HL-60/S4 (cell line): Measurements from ENCODE around the gene CACNA2D3.

ENCODE experiments used
- in situ Hi-C: fragments of 300-500 bp; cut with MboI; formaldehyde crosslinking; loops from 2 replicates; pipeline ENCODE4 v1.14.3; 2022; ENCODE audit warnings: low sequenced_read_pairs

The CACNA2D3 gene

GRCh38 chr3:54168451-54168850, 46.1 kb downstream of the CACNA2D3 start:
- in situ Hi-C loops: no loop called here

GRCh38 chr3:54169524-54169923, 47.2 kb downstream of the CACNA2D3 start:
- in situ Hi-C loops: no loop called here

DNA sequence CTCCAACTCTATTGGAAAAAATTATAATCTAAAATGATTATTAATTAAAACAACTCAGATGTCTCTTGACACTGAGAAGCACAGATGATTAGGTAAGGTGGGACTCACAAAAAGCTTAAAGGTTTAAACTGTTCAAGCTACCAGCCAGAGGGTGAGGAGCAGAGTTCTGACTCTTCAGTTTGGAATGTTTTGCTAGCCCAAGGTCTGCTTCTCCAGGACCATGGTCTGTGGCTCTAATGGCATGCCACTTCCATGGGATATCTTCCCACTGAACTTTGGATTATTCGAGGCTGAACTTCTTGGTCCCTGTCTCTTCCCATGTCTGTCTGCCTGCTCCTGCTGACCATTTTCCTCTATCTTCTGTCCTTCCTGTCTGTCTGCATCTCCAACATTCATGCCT, 49.2 kb downstream of the CACNA2D3 start:
- in situ Hi-C loops: no loop called here

DNA sequence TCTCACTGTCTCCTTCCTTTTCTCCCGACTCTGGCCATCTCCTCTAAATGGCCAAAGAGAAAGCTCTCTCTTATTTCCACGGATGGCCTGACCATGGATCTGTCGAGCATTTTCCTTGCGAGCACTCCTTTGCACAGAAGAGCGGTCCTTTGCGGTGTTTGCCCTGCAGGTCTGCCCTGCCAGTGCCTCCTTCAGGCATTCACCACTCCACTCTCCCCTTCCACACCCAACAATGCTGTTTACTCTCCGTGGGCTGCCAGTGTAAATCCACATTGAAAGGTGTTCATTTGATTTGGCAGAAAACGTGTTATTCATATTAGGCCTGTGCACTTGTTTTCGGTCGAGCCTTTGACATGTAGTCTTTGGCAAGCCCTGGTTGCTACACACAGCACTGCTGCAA, 49.6 kb downstream of the CACNA2D3 start:
- in situ Hi-C loops: no loop called here

GRCh38 chr3:54173371-54173770, 51.0 kb downstream of the CACNA2D3 start:
- in situ Hi-C loops: no loop called here

- in situ Hi-C loops: no loop called here
Measured at GRCh38 chr3:54176106-54176505, 53.8 kb downstream of the CACNA2D3 start.

GRCh38 chr3:54177816-54178215, 55.5 kb downstream of the CACNA2D3 start:
- in situ Hi-C loops: no loop called here

GRCh38 chr3:54178376-54178775, 56.0 kb downstream of the CACNA2D3 start:
- in situ Hi-C loops: no loop called here

DNA sequence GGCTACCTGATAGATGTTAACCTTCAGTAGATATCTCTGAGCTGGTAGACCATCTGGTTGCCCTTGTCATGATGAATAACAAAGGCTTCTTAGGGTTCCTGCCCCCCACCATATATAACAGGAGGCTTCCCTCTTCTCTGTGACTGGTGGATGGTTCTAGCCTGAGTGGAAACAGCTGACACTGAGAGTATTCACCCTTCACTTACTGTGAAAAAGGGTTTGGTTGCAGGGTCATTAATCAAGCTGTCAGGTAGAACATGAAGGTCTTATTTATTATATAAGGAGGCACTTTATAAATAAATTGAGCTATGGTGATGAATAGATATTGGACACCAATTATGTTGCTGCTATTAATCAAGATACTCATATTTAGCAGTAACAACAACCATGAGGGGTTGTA, 58.6 kb downstream of the CACNA2D3 start:
- in situ Hi-C loops: no loop called here

DNA sequence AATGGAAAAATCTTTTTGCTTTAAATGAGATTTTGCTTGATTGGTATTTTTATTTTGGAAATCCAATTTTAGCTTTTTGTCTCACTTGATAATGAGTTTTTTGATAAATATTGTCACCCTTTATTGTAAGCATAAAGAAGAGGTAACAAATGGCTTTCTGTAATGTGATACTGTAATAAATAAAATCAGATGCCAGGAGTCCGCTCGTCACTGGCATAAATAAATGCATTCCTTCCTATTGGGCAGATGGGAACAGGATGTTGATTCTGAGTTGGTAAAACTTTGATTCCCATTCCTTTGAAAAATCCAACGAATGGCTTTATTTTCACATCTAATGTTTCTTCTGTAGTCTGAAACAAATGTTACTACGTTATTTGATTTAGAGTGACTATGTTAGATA, 59.9 kb downstream of the CACNA2D3 start:
- in situ Hi-C loops: no loop called here

- in situ Hi-C loops: no loop called here
Measured at GRCh38 chr3:54185740-54186139, 63.4 kb downstream of the CACNA2D3 start.

GRCh38 chr3:54188176-54188791, 65.9 kb downstream of the CACNA2D3 start:
- in situ Hi-C loops: no loop called here

- in situ Hi-C loops: no loop called here
Measured at GRCh38 chr3:54191220-54191619, 68.9 kb downstream of the CACNA2D3 start.

DNA sequence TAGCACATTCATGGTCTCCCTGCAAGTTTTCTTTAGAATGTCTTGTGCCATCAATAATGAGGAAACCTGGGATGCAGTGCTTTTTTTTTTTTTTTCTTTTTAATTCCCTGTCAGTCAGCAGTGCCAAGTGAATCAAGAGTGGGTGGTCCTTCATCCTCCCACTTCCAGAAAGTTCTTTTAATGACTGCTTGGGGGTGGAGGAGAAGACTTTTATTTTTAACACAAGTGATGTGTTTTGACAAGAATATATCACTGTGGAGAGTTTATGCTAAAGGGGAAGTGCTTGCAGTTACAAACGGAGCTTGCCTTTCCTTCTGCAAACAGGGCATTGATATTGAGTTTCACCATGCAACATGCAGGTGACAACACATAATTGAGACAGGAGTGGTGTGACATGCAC, 69.7 kb downstream of the CACNA2D3 start:
- in situ Hi-C loops: no loop called here

DNA sequence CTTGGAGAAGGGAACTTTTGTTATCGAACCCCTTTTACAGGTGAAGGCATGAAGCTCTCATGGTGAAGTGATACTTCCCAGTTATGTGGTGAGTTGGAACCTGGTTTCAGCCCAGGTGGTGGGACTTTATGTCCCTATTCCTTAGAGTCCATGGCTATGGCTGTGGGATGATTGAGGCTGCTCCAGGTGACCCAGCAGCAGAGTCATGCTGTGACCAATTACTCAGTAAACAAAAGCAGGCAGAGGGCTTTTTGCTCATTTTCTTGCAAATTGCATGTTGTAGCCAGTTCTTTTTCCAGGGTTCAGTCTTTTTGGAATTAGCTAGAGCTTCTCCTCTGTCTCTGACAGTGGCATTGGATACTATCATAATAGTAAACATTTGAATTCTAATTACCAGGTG, 70.7 kb downstream of the CACNA2D3 start:
- in situ Hi-C loops: no loop called here

GRCh38 chr3:54196360-54196991, 74.1 kb downstream of the CACNA2D3 start:
- in situ Hi-C loops: no loop called here

DNA sequence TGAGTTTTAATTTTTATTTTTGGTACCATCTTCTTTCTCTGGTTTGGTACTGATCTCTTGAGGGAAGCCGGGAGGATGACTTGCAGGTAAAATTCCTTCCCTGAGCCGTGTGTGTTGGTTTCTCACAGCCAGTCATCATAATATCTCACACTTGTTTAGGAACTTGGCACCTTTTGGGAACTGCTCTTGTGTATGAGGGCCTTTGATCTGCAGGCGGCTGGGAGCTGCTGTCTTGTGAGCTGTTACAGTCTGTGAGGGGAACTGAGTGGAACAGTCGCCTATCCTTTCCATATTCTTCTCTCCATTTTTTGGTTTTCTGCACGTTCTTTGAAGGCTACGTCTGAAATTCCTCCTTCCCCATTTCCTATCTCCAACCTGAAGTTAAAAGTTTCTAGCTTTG, 75.2 kb downstream of the CACNA2D3 start:
- in situ Hi-C loops: no loop called here

DNA sequence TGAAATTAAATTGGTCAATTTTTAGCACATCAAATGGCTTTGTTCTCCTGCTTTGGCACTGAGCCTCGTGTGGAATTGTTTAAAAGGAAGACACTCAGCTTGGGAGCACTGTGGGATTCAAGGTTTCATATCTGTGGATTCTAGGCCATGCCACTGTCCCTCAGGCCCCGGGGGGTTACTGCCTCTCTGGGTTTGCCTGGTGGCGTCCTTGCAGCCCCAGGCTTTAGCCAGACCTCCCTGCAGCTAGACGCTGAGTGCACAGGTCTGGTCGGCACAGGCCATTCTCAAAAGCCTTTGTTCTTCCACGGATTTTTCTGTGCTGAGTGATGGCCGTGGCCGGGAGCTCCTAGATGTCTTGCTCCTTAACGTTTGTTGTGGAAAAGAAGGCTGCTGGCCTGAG, 76.2 kb downstream of the CACNA2D3 start:
- in situ Hi-C loops: no loop called here

GRCh38 chr3:54202054-54202453, 79.7 kb downstream of the CACNA2D3 start:
- in situ Hi-C loops: no loop called here

DNA sequence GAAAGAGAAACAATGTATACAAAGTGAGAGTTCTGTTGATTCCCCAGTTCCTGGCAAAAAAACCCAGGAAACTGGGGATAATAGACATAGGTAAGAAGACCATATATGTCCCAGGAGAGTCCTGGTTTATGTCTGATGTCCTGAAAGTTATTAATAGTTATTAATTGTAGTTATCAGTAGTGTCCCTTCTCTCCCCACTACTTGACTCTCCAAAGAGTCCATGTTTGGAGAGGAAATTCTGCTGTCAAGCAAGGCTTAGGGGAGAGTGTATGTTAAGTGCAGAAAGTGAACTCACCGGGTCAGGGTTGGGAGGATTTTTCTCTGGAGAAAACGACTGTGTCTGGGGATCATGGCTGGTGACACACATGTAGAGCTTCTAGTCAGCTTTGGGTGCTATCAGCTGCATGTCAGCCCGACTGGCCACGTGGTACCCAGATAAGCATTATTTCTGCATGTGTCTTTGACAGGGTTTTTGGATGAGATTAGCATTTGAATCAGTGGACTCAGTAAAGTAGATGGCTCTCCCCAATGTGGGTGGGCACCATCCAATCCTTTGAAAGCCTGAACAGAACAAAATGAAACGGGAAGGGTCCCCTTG, 80.4 kb downstream of the CACNA2D3 start:
- in situ Hi-C loops: no loop called here

- in situ Hi-C loops: no loop called here
Measured at GRCh38 chr3:54206874-54207273, 84.5 kb downstream of the CACNA2D3 start.

DNA sequence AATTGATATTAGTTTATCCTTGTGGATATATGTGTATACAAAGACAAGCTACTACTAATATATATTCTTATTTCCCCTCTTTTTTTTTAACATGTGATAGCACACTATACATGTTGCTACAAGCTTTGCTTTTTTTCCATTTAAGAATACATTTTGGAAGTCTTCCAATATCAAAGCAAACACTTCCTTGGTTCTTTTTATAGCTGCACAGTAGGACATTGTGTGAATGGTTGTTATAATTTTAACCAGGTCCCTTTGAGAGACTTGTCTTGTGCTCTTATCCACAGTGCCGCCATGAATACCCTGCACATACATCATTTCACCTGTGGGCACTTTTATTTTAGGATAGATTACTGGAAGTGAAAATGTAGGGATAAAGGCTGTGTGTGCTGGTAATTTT, 88.7 kb downstream of the CACNA2D3 start:
- in situ Hi-C loops: no loop called here

- in situ Hi-C loops: no loop called here
Measured at GRCh38 chr3:54212723-54213122, 90.4 kb downstream of the CACNA2D3 start.
